Heart left ventricle (tissue), 13 donors: Measurements from ENCODE around the gene TTLL1.

ENCODE experiments used
- CTCF ChIP-seq, 12 donors: fragments of 200-600 bp; sonication (generic) in 4 of 12; IDR thresholded peaks; one replicate each; pipeline versions ENCODE4 v1.5.0 to v1.8.0; 2018 to 2022; ENCODE audit warnings: antibody characterized with exemption in 12 of 12, mild to moderate bottlenecking in 5 of 12
- POLR2A ChIP-seq, 2 donors: fragments of 450-650 bp; IDR thresholded peaks; one replicate each; pipeline ENCODE4 v1.6.1; 2017; ENCODE audit warnings: antibody characterized with exemption in 2 of 2, mild to moderate bottlenecking in 2 of 2, moderate library complexity in 2 of 2
- donor health status: ischemic (EF 13 %, LVEDD 7.1; RV severe dilation, severe dysfunction).
- donor health status: DM: no; HTN: yes; CAD: no.
- donor health status: DM: no; HTN: no; CAD: no.
- donor health status: ischemic (EF 25% LVEDD 6.9; RV normal size, moderate dysfunction).
- donor health status: ischemic (EF 25% LVEDD 5.7; RV mildly dilated, moderate dysfunction).
- donor health status: ischemic (EF 35%, LVEDD 5.7; RV mildly dilated, moderate dysfunction).
- donor health status: nonischemic (EF 11% LVEDD 7.7; RV severe dilation, severe dysfunction).
- donor health status: DM: yes; HTN: yes; CAD: no.
- donor health status: PGD.
- donor health status: ischemic (EF 29% LVEDD 5.4; RV normal size, mild dysfunction).
- donor health status: nonischemic (EF 23%, LVEDD 6.1; RV moderate dilation, normal function).

DNA sequence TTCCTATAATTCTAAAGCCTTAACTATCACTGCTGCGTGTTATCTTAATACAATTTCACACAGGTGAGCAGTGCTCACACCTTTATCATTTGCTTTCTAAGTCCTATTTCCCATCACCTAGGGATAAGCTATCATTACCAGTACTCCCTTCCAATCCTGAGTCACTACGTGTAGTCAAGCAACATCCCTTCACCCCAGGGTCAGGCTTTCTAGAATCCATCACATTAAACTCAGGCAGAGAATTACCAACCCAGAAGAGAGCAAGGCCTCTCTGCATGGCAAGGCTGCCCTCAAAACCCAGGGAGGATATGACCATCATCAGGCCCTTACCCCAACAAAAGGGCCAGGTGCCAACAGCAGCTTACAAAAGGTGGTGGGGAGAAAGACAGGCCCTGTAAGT lies 84.1 kb downstream of the TTLL1 start:
- no peak for TF ChIP-seq CTCF (IDR thresholded peaks at IDR 0.05)
- no peak for TF ChIP-seq POLR2A (IDR thresholded peaks at IDR 0.05)
